Measurements from ENCODE around the gene PNO1. TPM values are rescaled to one million over a fixed set of nuclear protein-coding genes. Genes with fewer than 3 reads are reported as not detected.

PNO1 gene
- polyA plus RNA-seq, 1 donor (not counting 4 experiments of a cell fraction or from before 2014, with no cell fraction given), result 22.5 TPM

- no peak for TF ChIP-seq CTCF (optimal IDR thresholded peaks at IDR 0.05 in 1 of 3, IDR thresholded peaks at IDR 0.05 in 1 of 3, conservative IDR thresholded peaks at IDR 0.05 in 1 of 3; ENCODE audit: extremely low read depth in 1 of 3, insufficient read depth in 2 of 3, low read length in 3 of 3)
- TF ChIP-seq EZH2 (IDR thresholded peaks at IDR 0.05; ENCODE audit: low read length), result no peak
- Histone ChIP-seq H3K27ac (ENCODE audit: control insufficient read depth, insufficient read depth, low read length) (no peak overlapping the region), H3K9me1 (ENCODE audit: control insufficient read depth, extremely low read depth, insufficient read depth, low read length) (no peaks in the 10 kb centered on the region), H4K20me1 (ENCODE audit: control insufficient read depth, extremely low read depth, insufficient read depth, low read length) (no peaks in the 10 kb centered on the region), H2AFZ (ENCODE audit: control insufficient read depth, low read length) (no peak overlapping the region), H3K27me3 (ENCODE audit: control insufficient read depth, extremely low read depth, insufficient read depth, low read length) (no peaks in the 10 kb centered on the region), H3K9me3 (ENCODE audit: control insufficient read depth, low read depth, low read length) (no peaks in the 10 kb centered on the region), H3K9ac (ENCODE audit: control insufficient read depth, extremely low read depth, insufficient read depth, low read length) (no peak overlapping the region), H3K79me2 (ENCODE audit: control insufficient read depth, insufficient read depth, low read length) (no peaks in the 10 kb centered on the region), H3K36me3 (ENCODE audit: control insufficient read depth in 2 of 2, extremely low read depth in 1 of 2, insufficient read depth in 2 of 2, low read length in 2 of 2) (peaks cover 11 to 15% of the 10 kb centered on the region in 2 experiments), H3K4me1 (ENCODE audit: control insufficient read depth, extremely low read depth, insufficient read depth, low read length) (peaks cover 8% of the 10 kb centered on the region), H3K4me3 (ENCODE audit: control insufficient read depth in 2 of 3, extremely low read depth in 1 of 3, insufficient read depth in 2 of 3, low read depth in 1 of 3, low read length in 3 of 3) (no peak overlapping the region), H3K4me2 (ENCODE audit: control insufficient read depth, extremely low read depth, insufficient read depth, low read depth, low read length) (no peak overlapping the region)
- FAIRE-seq (no peak), DNase-seq (ENCODE audit: low read depth, low spot score) (no peak)
- dilution Hi-C loops (cut with MboI; ENCODE audit: extremely low pct_ligation_motif_present, low sequenced_read_pairs), result no loop called here
Measured at GRCh38 chr2:68177541-68177940, 19.9 kb downstream of the PNO1 start.

- Histone ChIP-seq H3K79me2 (ENCODE audit: control insufficient read depth, insufficient read depth, low read length) (peaks cover 2% of the 10 kb centered on the region), H3K27me3 (ENCODE audit: control insufficient read depth, extremely low read depth, insufficient read depth, low read length) (no peaks in the 10 kb centered on the region), H3K9ac (ENCODE audit: control insufficient read depth, extremely low read depth, insufficient read depth, low read length) (no peak overlapping the region), H3K36me3 (ENCODE audit: control insufficient read depth in 2 of 2, extremely low read depth in 1 of 2, insufficient read depth in 2 of 2, low read length in 2 of 2) (peaks cover 11 to 19% of the 10 kb centered on the region in 2 experiments), H3K9me1 (ENCODE audit: control insufficient read depth, extremely low read depth, insufficient read depth, low read length) (no peaks in the 10 kb centered on the region), H4K20me1 (ENCODE audit: control insufficient read depth, extremely low read depth, insufficient read depth, low read length) (no peaks in the 10 kb centered on the region), H3K4me1 (ENCODE audit: control insufficient read depth, extremely low read depth, insufficient read depth, low read length) (no peaks in the 10 kb centered on the region), H3K27ac (ENCODE audit: control insufficient read depth, insufficient read depth, low read length) (no peak overlapping the region), H2AFZ (ENCODE audit: control insufficient read depth, low read length) (no peak overlapping the region), H3K4me3 (ENCODE audit: control insufficient read depth in 2 of 3, extremely low read depth in 1 of 3, insufficient read depth in 2 of 3, low read depth in 1 of 3, low read length in 3 of 3) (no peak overlapping the region), H3K4me2 (ENCODE audit: control insufficient read depth, extremely low read depth, insufficient read depth, low read depth, low read length) (no peak overlapping the region), H3K9me3 (ENCODE audit: control insufficient read depth, low read depth, low read length) (no peaks in the 10 kb centered on the region)
- TF ChIP-seq CTCF (optimal IDR thresholded peaks at IDR 0.05 in 1 of 3, IDR thresholded peaks at IDR 0.05 in 1 of 3, conservative IDR thresholded peaks at IDR 0.05 in 1 of 3; ENCODE audit: extremely low read depth in 1 of 3, insufficient read depth in 2 of 3, low read length in 3 of 3) (no peak), EZH2 (IDR thresholded peaks at IDR 0.05; ENCODE audit: low read length) (no peak)
- dilution Hi-C loops (cut with MboI; ENCODE audit: extremely low pct_ligation_motif_present, low sequenced_read_pairs), result no loop called here
- no peak for DNase-seq (ENCODE audit: low read depth, low spot score)
- FAIRE-seq, result no peak
Measured at GRCh38 chr2:68178432-68178831, 20.7 kb downstream of the PNO1 start.
